ENCODE measurements around the gene AHSG.

- TF ChIP-seq CTCF (IDR thresholded peaks at IDR 0.05) (no peak), POLR2A (IDR thresholded peaks at IDR 0.05) (no peak)
Measured at GRCh38 chr3:186618318-186618938, 5.6 kb downstream of the AHSG start.
